ENCODE results near the gene GDI1.

The GDI1 gene

DNA sequence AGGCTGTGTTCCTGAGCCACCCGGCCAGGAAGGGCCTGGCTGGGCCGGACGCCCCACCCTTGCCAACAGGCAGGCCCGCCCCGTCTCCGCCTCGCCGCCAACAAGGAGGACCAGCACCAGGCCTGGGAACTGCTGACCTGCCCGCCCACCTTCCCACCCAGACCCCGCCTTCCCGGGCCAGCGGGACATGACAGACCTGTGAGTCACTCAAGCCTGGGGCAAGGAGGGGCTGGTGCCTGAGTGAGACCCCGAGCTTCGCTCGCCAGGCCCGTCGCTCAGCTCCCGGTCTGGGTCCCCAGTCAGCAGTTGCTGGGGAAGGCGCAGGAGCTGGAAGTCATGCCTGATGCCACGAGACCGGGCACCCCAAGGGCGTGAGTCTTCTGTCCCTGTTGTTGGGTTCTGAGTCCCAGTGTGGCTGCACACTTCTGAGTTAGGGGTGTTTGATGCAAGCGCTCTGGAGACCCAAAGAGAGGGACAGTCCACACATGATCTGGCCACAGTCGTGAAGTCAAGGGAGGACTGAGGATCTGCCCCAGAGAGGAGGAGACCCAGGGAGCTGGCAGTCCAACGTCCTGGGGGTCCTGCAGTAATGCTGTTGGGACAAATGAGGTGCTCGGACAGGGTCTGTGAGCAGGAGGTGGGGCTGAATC is 27.6 kb upstream of the GDI1 start, which contains the start of gene DNASE1L1:
Gene DNASE1L1, minus strand, starts transcription at position 33 of the 650 bp plus-strand sequence. CDS start 3,686 bp downstream, outside the sequence.
- Histone ChIP-seq H3K27ac (ENCODE audit: insufficient read depth, low read depth, low read length, poor library complexity, severe bottlenecking) (no peak within 1 kb of the TSS), H3K9me3 (ENCODE audit: control insufficient read depth, low read length) (no peaks in the 10 kb centered on the region), H3K4me1 (ENCODE audit: control insufficient read depth, insufficient read depth, low read length) (peaks cover 4% of the 10 kb centered on the region), H3K4me3 (ENCODE audit: insufficient read depth, low read depth, low read length) (peak within 1 kb of the TSS; percentile 13), H3K36me3 (ENCODE audit: control insufficient read depth, insufficient read depth, low read length) (no peaks in the 10 kb centered on the region), H3K27me3 (ENCODE audit: control insufficient read depth, insufficient read depth, low read length, poor library complexity, severe bottlenecking) (no peaks in the 10 kb centered on the region)
- WGBS, 2 experiments = 16 to 18% methylated on average over 26 of the region's 26 CpGs

DNA sequence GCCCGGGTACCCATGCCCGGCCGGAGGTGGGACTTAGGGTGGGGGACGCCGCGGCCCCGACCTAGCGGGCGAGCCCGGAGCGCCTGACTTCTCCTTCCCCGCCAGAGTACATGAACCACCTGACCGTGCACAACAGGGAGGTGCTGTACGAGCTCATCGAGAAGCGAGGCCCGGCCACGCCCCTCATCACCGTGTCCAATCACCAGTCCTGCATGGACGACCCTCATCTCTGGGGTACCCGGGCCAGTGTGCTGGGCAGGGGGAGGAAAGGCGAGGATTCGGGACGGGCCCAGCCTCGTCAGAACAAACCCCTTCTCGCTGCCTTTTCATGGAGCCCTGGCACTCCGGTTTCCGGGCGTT is 25.0 kb upstream of the GDI1 start:
- 3 to 5% methylated on average over 29 of the region's 29 CpGs for WGBS, 2 experiments
- no peaks in the 10 kb centered on the region for H3K27me3 ChIP-seq (ENCODE audit: control insufficient read depth, insufficient read depth, low read length, poor library complexity, severe bottlenecking)
- H3K27ac ChIP-seq (ENCODE audit: insufficient read depth, low read depth, low read length, poor library complexity, severe bottlenecking) = no peak overlapping the region
- H3K4me3 ChIP-seq (ENCODE audit: insufficient read depth, low read depth, low read length) = peak overlapping the region; percentile 58
- peaks cover 4% of the 10 kb centered on the region for H3K4me1 ChIP-seq (ENCODE audit: control insufficient read depth, insufficient read depth, low read length)
- H3K36me3 ChIP-seq (ENCODE audit: control insufficient read depth, insufficient read depth, low read length) = no peaks in the 10 kb centered on the region
- H3K9me3 ChIP-seq (ENCODE audit: control insufficient read depth, low read length) = no peaks in the 10 kb centered on the region

DNA sequence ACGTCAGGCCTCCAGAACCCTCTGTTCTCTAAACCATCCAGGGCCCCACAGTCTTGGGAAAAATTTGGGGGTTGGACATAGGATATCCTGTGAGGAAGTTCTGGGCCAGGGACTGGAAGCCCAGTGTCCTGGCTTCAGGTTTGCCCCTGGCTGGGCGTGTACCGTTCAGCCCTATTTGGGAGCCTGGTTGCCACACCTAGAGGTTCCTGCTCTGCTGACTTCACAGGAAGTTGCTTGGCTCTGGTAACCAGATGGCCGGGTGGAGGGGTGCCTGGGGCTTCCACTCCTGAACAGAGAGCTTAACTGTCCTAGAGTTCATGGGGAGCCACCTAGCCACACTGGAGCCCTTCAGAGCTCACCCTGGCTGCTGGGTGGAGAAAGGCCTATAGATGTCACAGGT is 24.5 kb upstream of the GDI1 start:
- no peaks in the 10 kb centered on the region for H3K36me3 ChIP-seq (ENCODE audit: control insufficient read depth, insufficient read depth, low read length)
- no peak overlapping the region for H3K27ac ChIP-seq (ENCODE audit: insufficient read depth, low read depth, low read length, poor library complexity, severe bottlenecking)
- H3K4me3 ChIP-seq (ENCODE audit: insufficient read depth, low read depth, low read length) = peak overlapping the region; percentile 58
- peaks cover 4% of the 10 kb centered on the region for H3K4me1 ChIP-seq (ENCODE audit: control insufficient read depth, insufficient read depth, low read length)
- H3K27me3 ChIP-seq (ENCODE audit: control insufficient read depth, insufficient read depth, low read length, poor library complexity, severe bottlenecking) = no peaks in the 10 kb centered on the region
- no peaks in the 10 kb centered on the region for H3K9me3 ChIP-seq (ENCODE audit: control insufficient read depth, low read length)
- WGBS, 2 experiments = 69 to 71% methylated on average over 4 of the region's 4 CpGs

DNA sequence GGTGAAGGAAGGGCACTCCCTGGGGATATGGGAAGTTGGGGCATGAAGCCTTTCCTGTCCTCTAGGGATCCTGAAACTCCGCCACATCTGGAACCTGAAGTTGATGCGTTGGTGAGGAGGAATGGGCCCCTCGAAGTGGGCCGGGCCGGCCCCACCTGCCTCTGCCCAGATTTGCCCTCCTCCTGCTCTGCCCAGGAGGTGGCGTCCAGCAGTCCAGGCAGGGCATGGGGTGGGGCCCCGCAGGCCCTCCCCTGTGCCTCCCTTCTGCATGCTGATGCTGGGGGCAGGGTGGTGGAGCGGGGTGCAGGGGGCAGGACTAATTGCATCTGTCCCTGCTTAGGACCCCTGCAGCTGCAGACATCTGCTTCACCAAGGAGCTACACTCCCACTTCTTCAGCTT is 23.8 kb upstream of the GDI1 start:
- WGBS, 2 experiments = 90 to 95% methylated on average over 8 of the region's 8 CpGs
- no peak overlapping the region for H3K27ac ChIP-seq (ENCODE audit: insufficient read depth, low read depth, low read length, poor library complexity, severe bottlenecking)
- H3K36me3 ChIP-seq (ENCODE audit: control insufficient read depth, insufficient read depth, low read length) = no peaks in the 10 kb centered on the region
- H3K9me3 ChIP-seq (ENCODE audit: control insufficient read depth, low read length) = no peaks in the 10 kb centered on the region
- no peak overlapping the region for H3K4me3 ChIP-seq (ENCODE audit: insufficient read depth, low read depth, low read length)
- H3K4me1 ChIP-seq (ENCODE audit: control insufficient read depth, insufficient read depth, low read length) = peaks cover 4% of the 10 kb centered on the region
- H3K27me3 ChIP-seq (ENCODE audit: control insufficient read depth, insufficient read depth, low read length, poor library complexity, severe bottlenecking) = no peaks in the 10 kb centered on the region

DNA sequence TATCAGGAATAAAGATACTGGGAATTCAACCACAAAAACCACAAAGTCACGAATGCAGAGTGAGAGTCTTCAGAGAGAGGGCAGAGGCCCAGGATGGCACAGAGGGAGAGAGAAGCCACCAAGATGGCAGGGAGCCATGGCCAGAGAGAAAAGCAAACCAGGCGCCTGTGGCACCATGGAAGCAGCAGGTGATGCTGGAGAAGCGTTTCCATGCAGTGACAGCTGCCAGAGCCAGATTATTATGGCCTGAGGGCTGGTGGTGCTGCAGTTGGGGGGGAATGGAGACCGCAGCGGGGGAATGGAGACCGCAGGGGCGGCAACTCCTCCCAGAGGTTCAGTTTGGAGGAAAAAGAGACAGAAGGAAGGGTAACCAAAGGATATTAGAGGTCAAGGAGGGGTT is 19.8 kb upstream of the GDI1 start:
- Histone ChIP-seq H3K4me1 (ENCODE audit: control insufficient read depth, insufficient read depth, low read length) (peaks cover 4% of the 10 kb centered on the region), H3K27me3 (ENCODE audit: control insufficient read depth, insufficient read depth, low read length, poor library complexity, severe bottlenecking) (no peaks in the 10 kb centered on the region), H3K27ac (ENCODE audit: insufficient read depth, low read depth, low read length, poor library complexity, severe bottlenecking) (no peak overlapping the region), H3K9me3 (ENCODE audit: control insufficient read depth, low read length) (no peaks in the 10 kb centered on the region), H3K4me3 (ENCODE audit: insufficient read depth, low read depth, low read length) (no peak overlapping the region), H3K36me3 (ENCODE audit: control insufficient read depth, insufficient read depth, low read length) (no peaks in the 10 kb centered on the region)
- 90 to 91% methylated on average over 7 of the region's 7 CpGs for WGBS, 2 experiments

DNA sequence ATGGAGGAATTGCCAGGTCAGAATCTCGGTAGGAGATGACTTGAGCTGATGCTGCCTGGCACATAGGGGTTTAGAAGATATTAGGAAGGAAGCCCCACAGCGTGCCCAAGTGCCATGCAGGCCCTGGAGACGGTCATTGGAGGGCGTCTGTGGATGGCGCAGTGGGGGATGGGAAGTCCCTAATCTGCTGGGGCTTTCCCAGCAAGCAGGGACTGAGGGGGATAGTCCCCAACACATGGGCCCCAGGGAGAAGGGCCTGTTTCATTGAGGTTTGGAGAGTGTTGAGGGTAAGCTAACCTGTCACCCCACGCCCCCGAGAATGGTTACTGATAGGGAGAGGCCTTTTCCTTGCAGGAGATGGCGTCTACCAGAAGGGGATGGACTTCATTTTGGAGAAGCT is 17.8 kb upstream of the GDI1 start:
- H3K36me3 ChIP-seq (ENCODE audit: control insufficient read depth, insufficient read depth, low read length) = no peaks in the 10 kb centered on the region
- H3K27me3 ChIP-seq (ENCODE audit: control insufficient read depth, insufficient read depth, low read length, poor library complexity, severe bottlenecking) = no peaks in the 10 kb centered on the region
- no peaks in the 10 kb centered on the region for H3K4me1 ChIP-seq (ENCODE audit: control insufficient read depth, insufficient read depth, low read length)
- no peak overlapping the region for H3K4me3 ChIP-seq (ENCODE audit: insufficient read depth, low read depth, low read length)
- no peaks in the 10 kb centered on the region for H3K9me3 ChIP-seq (ENCODE audit: control insufficient read depth, low read length)
- 93 to 95% methylated on average over 8 of the region's 8 CpGs for WGBS, 2 experiments
- no peak overlapping the region for H3K27ac ChIP-seq (ENCODE audit: insufficient read depth, low read depth, low read length, poor library complexity, severe bottlenecking)

DNA sequence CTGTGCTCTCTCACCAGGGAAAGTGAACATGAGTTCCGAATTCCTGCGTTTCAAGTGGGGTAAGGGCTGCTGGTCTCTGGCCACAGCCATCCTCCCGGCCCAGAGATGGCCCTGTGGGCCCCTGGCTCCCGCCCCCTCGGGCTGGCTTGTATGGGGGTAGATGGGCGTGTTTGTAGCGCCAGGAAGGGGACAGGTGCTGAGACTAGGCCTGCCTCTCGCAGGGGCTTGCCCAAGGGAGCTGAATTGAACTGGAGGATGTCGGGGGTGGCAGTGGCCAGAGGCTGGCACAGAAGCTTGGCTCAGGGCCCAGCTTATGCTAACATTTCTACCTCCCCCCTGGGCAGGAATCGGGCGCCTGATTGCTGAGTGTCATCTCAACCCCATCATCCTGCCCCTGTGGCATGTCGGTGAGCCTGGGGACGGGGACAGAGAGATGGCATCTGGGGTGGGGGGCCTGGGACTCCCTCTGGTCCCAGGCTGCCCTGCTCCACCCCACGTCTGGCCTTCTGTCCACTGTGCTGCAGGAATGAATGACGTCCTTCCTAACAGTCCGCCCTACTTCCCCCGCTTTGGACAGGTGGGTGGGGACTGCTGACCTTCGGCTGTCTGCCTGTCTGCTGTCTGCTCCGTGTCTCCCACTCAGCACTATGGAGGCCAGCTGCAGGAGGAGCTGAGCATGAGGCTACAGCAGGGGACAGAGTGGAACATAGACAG is 17.1 kb upstream of the GDI1 start:
- Histone ChIP-seq H3K36me3 (ENCODE audit: control insufficient read depth, insufficient read depth, low read length) (no peaks in the 10 kb centered on the region), H3K27ac (ENCODE audit: insufficient read depth, low read depth, low read length, poor library complexity, severe bottlenecking) (no peak overlapping the region), H3K4me1 (ENCODE audit: control insufficient read depth, insufficient read depth, low read length) (no peaks in the 10 kb centered on the region), H3K4me3 (ENCODE audit: insufficient read depth, low read depth, low read length) (no peak overlapping the region), H3K9me3 (ENCODE audit: control insufficient read depth, low read length) (no peaks in the 10 kb centered on the region), H3K27me3 (ENCODE audit: control insufficient read depth, insufficient read depth, low read length, poor library complexity, severe bottlenecking) (no peaks in the 10 kb centered on the region)
- WGBS, 2 experiments = 94 to 95% methylated on average over 19 of the region's 19 CpGs

DNA sequence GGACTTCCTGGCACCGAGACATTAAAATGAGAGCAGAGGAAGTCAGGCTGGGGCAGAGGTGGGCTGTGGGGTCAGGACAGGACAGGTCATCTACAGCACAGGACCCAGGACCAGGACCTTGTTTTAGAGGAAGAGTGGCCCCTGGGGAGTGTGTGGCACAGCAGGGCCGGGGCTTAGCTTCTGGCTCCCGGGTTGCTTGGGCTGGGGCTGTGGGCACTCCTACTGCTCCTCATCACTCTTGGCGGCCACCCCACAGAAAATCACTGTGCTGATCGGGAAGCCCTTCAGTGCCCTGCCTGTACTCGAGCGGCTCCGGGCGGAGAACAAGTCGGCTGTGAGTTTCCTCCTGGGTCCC is 16.6 kb upstream of the GDI1 start:
- no peaks in the 10 kb centered on the region for H3K4me1 ChIP-seq (ENCODE audit: control insufficient read depth, insufficient read depth, low read length)
- no peak overlapping the region for H3K4me3 ChIP-seq (ENCODE audit: insufficient read depth, low read depth, low read length)
- no peak overlapping the region for H3K27ac ChIP-seq (ENCODE audit: insufficient read depth, low read depth, low read length, poor library complexity, severe bottlenecking)
- WGBS, 2 experiments = 96% methylated on average over 10 of the region's 10 CpGs
- H3K36me3 ChIP-seq (ENCODE audit: control insufficient read depth, insufficient read depth, low read length) = no peaks in the 10 kb centered on the region
- H3K9me3 ChIP-seq (ENCODE audit: control insufficient read depth, low read length) = no peaks in the 10 kb centered on the region
- no peaks in the 10 kb centered on the region for H3K27me3 ChIP-seq (ENCODE audit: control insufficient read depth, insufficient read depth, low read length, poor library complexity, severe bottlenecking)

DNA sequence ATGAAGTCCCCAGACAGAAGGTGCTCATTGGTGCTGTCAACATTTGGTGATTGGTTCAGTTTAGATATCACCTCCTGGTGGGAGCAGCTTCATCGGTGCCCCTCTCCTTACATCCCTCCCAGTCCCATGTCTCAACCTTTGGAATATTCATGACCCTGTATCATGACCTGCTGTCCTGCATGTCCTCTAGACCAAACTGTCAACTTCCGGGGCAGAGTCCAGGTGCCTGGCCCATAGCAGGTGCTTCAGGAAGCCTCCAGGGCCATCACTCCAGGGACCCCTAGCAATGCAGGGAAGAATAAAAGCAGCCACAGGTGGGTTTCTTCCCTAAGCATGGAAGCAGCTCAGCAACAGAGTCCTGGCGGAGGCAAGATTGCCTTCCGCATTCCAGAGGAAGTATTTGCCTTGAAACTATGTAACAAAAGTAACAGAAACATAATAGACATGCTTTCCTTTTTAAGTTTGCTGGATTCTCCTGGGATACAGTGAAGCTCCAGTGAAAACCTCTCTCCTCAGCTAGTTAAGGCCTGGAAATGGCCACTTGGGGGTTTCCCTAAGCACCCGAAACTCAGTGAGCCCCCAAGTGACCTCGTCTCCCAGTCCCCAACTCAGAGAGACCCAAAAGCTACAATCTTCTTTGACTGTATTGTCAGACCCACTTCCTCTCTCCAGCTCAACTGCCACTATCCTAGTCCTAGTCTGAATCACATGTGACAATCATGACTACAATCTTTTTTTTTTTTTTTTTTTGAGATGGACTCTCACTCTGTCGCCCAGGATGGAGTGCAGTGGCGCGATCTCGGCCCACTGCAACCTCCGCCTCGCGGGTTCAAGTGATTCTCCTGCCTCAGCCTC is 9.8 kb upstream of the GDI1 start:
- H3K27me3 ChIP-seq (ENCODE audit: control insufficient read depth, insufficient read depth, low read length, poor library complexity, severe bottlenecking) = no peaks in the 10 kb centered on the region
- no peaks in the 10 kb centered on the region for H3K9me3 ChIP-seq (ENCODE audit: control insufficient read depth, low read length)
- H3K36me3 ChIP-seq (ENCODE audit: control insufficient read depth, insufficient read depth, low read length) = no peaks in the 10 kb centered on the region
- 91 to 97% methylated on average over 12 to 13 of the region's 13 CpGs for WGBS, 2 experiments
- H3K4me3 ChIP-seq (ENCODE audit: insufficient read depth, low read depth, low read length) = no peak overlapping the region
- H3K27ac ChIP-seq (ENCODE audit: insufficient read depth, low read depth, low read length, poor library complexity, severe bottlenecking) = no peak overlapping the region
- H3K4me1 ChIP-seq (ENCODE audit: control insufficient read depth, insufficient read depth, low read length) = no peaks in the 10 kb centered on the region
